GM23338 (cell line): ENCODE measurements around the gene MYLK3.

Source experiments
- EZH2 ChIP-seq: fragments of 200-600 bp; sonication (generic); IDR thresholded peaks from one replicate; pipeline ENCODE4 v1.8.0; 2017; ENCODE audit warnings: antibody characterized with exemption, mild to moderate bottlenecking, low read depth; ENCODE audit not compliant: unreplicated experiment
- EZH2phosphoT487 ChIP-seq: fragments of 200-600 bp; sonication (generic); IDR thresholded peaks from one replicate; pipeline ENCODE4 v1.8.1; 2018; ENCODE audit warnings: antibody characterized with exemption; ENCODE audit not compliant: unreplicated experiment
- JUNB ChIP-seq: IDR thresholded peaks from one replicate; pipeline ENCODE4 v1.6.1; 2016; ENCODE audit warnings: antibody characterized with exemption; ENCODE audit not compliant: unreplicated experiment
- POLR2AphosphoS5 ChIP-seq: IDR thresholded peaks from 2 replicates; pipeline ENCODE4 v1.6.1; 2016; ENCODE audit warnings: antibody characterized with exemption, low read depth
- TF ChIP-seq, protein P1 (sequence below), 2 experiments: fragments of 200-600 bp in 1 of 2; sonication (generic) in 1 of 2; conservative IDR thresholded peaks; 2 replicates each; pipeline versions ENCODE4 v1.5.1 to v1.6.1; 2016 to 2017; ENCODE audit warnings: antibody characterized with exemption in 2 of 2, low read depth in 2 of 2, mild to moderate bottlenecking in 2 of 2, moderate library complexity in 1 of 2

DNA sequence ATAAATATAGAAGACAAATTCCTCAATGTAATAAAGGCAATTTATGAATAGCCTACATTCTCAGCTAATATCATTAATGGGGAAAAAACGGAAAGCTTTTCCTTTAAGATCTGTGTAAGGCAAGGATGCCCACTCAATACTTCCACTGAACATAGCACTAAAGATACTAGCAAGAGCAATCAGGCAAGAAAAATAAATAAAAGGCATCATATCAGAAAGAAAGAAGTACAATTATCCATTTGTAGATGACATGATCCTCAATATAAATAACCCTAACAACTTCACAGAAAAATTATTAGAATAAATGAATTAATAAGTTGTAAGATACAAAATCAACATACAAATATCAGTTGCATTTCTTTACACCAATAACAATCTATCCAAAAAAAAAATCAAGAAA, 45.7 kb upstream of the MYLK3 start:
- TF ChIP-seq POLR2AphosphoS5: no peak
- TF ChIP-seq, protein P1, sequence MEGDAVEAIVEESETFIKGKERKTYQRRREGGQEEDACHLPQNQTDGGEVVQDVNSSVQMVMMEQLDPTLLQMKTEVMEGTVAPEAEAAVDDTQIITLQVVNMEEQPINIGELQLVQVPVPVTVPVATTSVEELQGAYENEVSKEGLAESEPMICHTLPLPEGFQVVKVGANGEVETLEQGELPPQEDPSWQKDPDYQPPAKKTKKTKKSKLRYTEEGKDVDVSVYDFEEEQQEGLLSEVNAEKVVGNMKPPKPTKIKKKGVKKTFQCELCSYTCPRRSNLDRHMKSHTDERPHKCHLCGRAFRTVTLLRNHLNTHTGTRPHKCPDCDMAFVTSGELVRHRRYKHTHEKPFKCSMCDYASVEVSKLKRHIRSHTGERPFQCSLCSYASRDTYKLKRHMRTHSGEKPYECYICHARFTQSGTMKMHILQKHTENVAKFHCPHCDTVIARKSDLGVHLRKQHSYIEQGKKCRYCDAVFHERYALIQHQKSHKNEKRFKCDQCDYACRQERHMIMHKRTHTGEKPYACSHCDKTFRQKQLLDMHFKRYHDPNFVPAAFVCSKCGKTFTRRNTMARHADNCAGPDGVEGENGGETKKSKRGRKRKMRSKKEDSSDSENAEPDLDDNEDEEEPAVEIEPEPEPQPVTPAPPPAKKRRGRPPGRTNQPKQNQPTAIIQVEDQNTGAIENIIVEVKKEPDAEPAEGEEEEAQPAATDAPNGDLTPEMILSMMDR (conservative IDR thresholded peaks at IDR 0.05; ENCODE audit: low read depth in 2 of 2): no peak
- TF ChIP-seq EZH2phosphoT487: no peak
- TF ChIP-seq EZH2: no peak
- no peak for TF ChIP-seq JUNB
